NOMO-1 treated with DMSO at 0.1 percent for 48 hours (cell line): ENCODE data around the gene PTBP3.

Experiments used
- DNase-seq: peaks from one replicate; lab custom pipeline; 2025; ENCODE audit not compliant: unreplicated experiment; lab: John Stamatoyannopoulos, UW

PTBP3 gene

DNA sequence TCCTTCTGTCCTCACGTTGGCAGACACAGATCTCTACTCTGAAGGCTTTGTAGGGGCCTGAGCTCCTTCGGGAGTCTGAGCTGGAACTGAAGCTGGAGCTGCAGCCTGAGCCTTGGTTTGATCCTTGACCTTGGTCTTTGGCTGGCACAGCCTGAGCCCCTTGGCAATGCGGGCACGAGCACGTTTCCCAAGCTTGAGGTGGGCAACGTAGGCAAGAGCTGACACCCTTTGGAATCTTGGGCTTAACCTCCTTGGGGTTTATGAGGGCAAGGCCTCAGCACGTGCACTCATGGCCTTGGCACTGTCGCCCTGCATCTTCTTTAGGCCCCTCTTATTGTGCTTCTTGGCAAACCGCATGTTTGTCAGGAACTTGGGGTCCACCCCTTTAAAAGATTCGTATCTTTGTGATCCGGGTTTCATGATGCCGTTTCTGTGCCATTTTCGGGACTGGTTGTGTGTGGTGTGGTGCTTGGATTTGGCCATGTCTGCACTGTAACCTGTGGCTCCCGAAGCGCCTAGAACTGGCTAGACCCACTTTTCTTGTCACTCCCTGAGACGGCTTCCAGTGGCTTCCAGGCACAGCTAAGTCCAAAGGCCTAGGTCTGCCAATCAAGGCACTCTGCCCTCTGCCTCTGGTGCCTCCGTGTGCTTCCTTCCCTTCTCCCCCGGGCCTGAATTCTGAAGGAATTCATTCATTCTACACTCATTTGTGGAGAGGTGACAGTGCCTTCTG, 159.8 kb downstream of the PTBP3 start:
- DNase-seq: no peak

DNA sequence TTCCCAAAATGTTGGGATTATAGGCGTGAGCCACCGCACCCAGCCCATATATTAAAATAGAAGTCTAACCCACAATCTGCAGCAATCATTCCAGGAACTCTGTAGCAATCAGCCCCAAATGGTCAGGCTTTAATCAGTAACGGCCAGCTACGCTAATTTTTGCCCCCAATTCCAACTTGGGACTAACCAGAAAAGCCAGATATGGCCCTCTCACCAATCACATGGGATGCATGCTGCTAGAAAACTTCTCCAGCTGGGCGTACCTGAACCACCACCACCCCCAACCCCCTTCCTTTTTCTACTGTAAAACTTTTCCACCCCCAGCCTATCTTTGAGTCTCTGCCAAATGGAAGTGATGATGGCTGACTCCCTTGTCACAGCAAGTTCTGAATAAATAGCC, 162.5 kb downstream of the PTBP3 start:
- no peak for DNase-seq

DNA sequence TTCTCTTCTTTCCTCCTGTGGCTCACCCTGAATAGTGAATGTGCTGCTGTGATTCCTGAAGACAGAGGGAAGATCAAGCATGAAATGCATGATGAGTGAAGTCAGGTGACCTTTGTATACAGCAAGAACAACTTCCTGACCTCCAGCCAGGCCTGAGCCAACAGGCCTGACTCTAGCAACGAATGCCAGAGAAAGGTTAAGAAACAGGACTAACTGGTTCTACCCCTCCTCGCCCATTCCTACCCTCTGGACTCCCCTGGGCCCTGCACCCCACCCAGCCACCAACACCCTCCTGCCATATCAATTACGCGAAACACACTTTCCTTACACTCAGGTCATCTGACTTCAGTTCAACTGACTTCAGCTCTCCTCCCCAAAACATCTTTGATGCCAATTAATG, 163.2 kb downstream of the PTBP3 start:
- DNase-seq: no peak

DNA sequence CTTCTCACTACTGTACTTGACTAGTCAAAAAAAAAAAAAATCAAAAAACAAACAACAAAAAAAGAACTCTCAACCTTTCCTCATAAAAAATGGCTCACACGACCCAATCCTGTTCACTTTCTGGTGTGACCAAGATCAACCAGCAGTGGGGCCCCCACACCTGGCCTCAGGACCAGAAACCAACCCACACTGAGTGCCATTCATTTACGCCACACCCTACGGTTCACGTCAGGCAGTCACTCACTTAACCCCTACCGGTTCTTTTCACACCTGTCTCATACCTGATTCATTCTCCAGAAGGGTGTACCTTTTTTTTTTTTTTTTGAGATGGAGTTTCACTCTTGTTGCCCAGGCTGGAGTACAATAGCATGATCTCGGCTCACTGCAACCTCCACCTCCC, 164.1 kb downstream of the PTBP3 start:
- no peak for DNase-seq

DNA sequence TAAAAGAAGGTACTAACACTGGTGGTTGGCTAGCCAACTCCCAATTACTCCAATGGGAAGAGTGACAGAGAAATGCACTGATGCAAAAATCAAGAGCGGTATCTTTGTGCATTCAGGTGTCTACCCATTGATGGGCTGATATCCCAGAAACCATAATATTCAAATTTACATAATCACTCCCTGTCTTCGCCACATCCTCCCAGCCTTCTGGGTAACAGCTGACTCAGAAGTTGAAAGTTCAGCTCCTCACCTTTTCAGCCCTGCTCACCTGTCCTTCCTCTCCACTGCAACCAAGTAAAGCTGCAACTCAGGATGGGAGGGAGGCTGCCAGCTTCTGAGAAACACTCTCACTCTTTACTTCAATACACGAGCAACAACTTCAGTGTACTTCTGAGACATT, 165.2 kb downstream of the PTBP3 start:
- no peak for DNase-seq
